Fibroblast of the aortic adventitia (primary cell): ENCODE results near the gene CAV2. TPM values are rescaled to one million over a fixed set of nuclear protein-coding genes. Genes with fewer than 3 reads are reported as not detected.
A peak's percentile ranks its signal among the peaks of the same experiment; 100 is the strongest.

Experiments
- DNase-seq: peaks from one replicate; pipeline ENCODE4 v3.0.0-alpha.2; 2010; ENCODE audit warnings: low read depth
- H3K4me3 ChIP-seq: 2 replicates; pipeline ENCODE4 v1.5.1; 2011; ENCODE audit warnings: low read depth, mild to moderate bottlenecking, control low read depth, low read length, moderate library complexity
- CTCF ChIP-seq: IDR thresholded peaks from 2 replicates; pipeline ENCODE4 v1.5.1; 2011; ENCODE audit warnings: mild to moderate bottlenecking, low read length, control low read depth, inconsistent platforms; ENCODE audit not compliant: insufficient read depth
- total RNA-seq: library from RNA; depleted of rRNA; stranded (reverse); fragments of >200 nt; gene quantifications from 2 replicates; pipeline ENCODE4 v1.2.3, GENCODE V29; 2012; ENCODE audit warnings: low replicate concordance

CAV2 gene
- total RNA-seq, 1 donor = 113 TPM

GRCh38 chr7:116549370-116549769, 49.8 kb downstream of the CAV2 start:
- DNase-seq = no peak
- no peak for TF ChIP-seq CTCF
- H3K4me3 ChIP-seq = no peak overlapping the region

- TF ChIP-seq CTCF = no peak
These were observed 52.2 kb downstream of the CAV2 start for GRCh38 chr7:116551692-116552091.

GRCh38 chr7:116552602-116553001, 53.1 kb downstream of the CAV2 start:
- no peak for TF ChIP-seq CTCF
- H3K4me3 ChIP-seq = no peak overlapping the region
- DNase-seq = no peak

More at GRCh38 chr7:116551692-116552091, 52.2 kb downstream of the CAV2 start:
- DNase-seq = no peak
- H3K4me3 ChIP-seq = no peak overlapping the region

GRCh38 chr7:116553168-116553964, 53.8 kb downstream of the CAV2 start:
- H3K4me3 ChIP-seq = no peak overlapping the region
- DNase-seq = no peak
- no peak for TF ChIP-seq CTCF

- no peak for TF ChIP-seq CTCF
- H3K4me3 ChIP-seq = no peak overlapping the region
- peak; percentile 57 for DNase-seq
These were observed 54.9 kb downstream of the CAV2 start for GRCh38 chr7:116554436-116554835.

GRCh38 chr7:116554911-116555310, 55.4 kb downstream of the CAV2 start:
- DNase-seq = no peak

More at GRCh38 chr7:116554911-116555310, 55.4 kb downstream of the CAV2 start:
- no peak overlapping the region for H3K4me3 ChIP-seq
- TF ChIP-seq CTCF = no peak
